Small intestine (tissue), 7 donors: ENCODE data around the gene ACOT12. TPM values are rescaled to one million over a fixed set of nuclear protein-coding genes. Genes with fewer than 3 reads are reported as not detected.
A peak's percentile ranks its signal among the peaks of the same experiment; 100 is the strongest.

Experiments
- DNase-seq, 2 donors: peaks; one replicate each; pipeline versions ENCODE4 v3.0.0 to v3.0.0-alpha.2; 2013
- FAIRE-seq: peaks from 2 replicates; lab custom pipeline; 2012; peaks lifted over from hg19 to GRCh38; lab: Jason Lieb, UNC
- H3K27ac ChIP-seq, 3 donors: one replicate each; pipeline ENCODE4 v1.5.1; 2013; ENCODE audit warnings: low read length in 2 of 3, mild to moderate bottlenecking in 2 of 3, control low read depth in 1 of 3, inconsistent platforms in 1 of 3, low read depth in 1 of 3, moderate library complexity in 1 of 3
- H3K27me3 ChIP-seq, 3 donors: one replicate each; pipeline ENCODE4 v1.6.1; 2013; ENCODE audit warnings: low read length in 3 of 3, inconsistent platforms in 1 of 3; ENCODE audit not compliant: control insufficient read depth in 3 of 3, insufficient read depth in 3 of 3
- H3K36me3 ChIP-seq, 3 donors: one replicate each; pipeline ENCODE4 v1.6.1; 2013; ENCODE audit warnings: low read length in 3 of 3, inconsistent platforms in 1 of 3, low read depth in 1 of 3, mild to moderate bottlenecking in 1 of 3, moderate library complexity in 1 of 3; ENCODE audit not compliant: control insufficient read depth in 3 of 3, insufficient read depth in 2 of 3
- H3K4me1 ChIP-seq, 3 donors: one replicate each; pipeline ENCODE4 v1.6.1; 2013; ENCODE audit warnings: low read length in 2 of 3, inconsistent platforms in 1 of 3, low read depth in 1 of 3, mild to moderate bottlenecking in 1 of 3, moderate library complexity in 1 of 3; ENCODE audit not compliant: control insufficient read depth in 3 of 3, insufficient read depth in 2 of 3
- H3K4me3 ChIP-seq, 3 donors: one replicate each; pipeline ENCODE4 v1.5.1; 2013; ENCODE audit warnings: low read length in 3 of 3, control low read depth in 1 of 3, inconsistent platforms in 1 of 3, low read depth in 1 of 3, mild to moderate bottlenecking in 1 of 3, moderate library complexity in 1 of 3
- H3K9me3 ChIP-seq, 2 donors: one replicate each; pipeline ENCODE4 v1.6.1; 2013; ENCODE audit warnings: low read depth in 1 of 2, low read length in 1 of 2; ENCODE audit not compliant: control insufficient read depth in 2 of 2, insufficient read depth in 1 of 2
- WGBS, 3 donors: extraction: QIAGEN DNeasy Blood & Tissue Kit; methylation state at CpG; one replicate each; pipeline ENCODE4 v1.1.7; 2013; 5-methylcytosine and 5-hydroxymethylcytosine counted together
- polyA plus RNA-seq, 4 donors: library from polyadenylated mRNA; stranded (reverse) in 3 of 4; unstranded in 1 of 4; fragments of 200-250 nt in 3 of 4; fragments of 120-200 nt in 1 of 4; gene quantifications; one replicate each; pipeline versions ENCODE4 v1.2.1 to v1.2.3, GENCODE V29; 2013
- donor health status: healthy with polysubstance abuse.
- donor health status: control.
- donor health status: control.
- donor health status: Bipolar disorder and iron deficiency.
- donor health status: healthy.

The ACOT12 gene
- polyA plus RNA-seq, 4 donors, result 0.22 to 0.38 (median 0.31) TPM; not detected in 1

GRCh38 chr5:81425569-81425968, 31.6 kb upstream of the ACOT12 start:
- H3K4me3 ChIP-seq, result no peak overlapping the region
- no peaks in the 10 kb centered on the region for H3K4me1 ChIP-seq
- WGBS, 3 donors, result 4 to 9% (median 5%) methylated on average over 2 of the region's 2 CpGs
- peak; percentile 15 for FAIRE-seq
- no peaks in the 10 kb centered on the region for H3K27me3 ChIP-seq
- no peak overlapping the region for H3K27ac ChIP-seq
- no peaks in the 10 kb centered on the region for H3K36me3 ChIP-seq
- H3K9me3 ChIP-seq, result no peaks in the 10 kb centered on the region
- DNase-seq, result peak; percentile 35 to 37

GRCh38 chr5:81424728-81425127, 30.8 kb upstream of the ACOT12 start:
- FAIRE-seq (no peak), DNase-seq (no peak)
- Histone ChIP-seq H3K4me3 (no peak overlapping the region), H3K27me3 (no peaks in the 10 kb centered on the region), H3K36me3 (no peaks in the 10 kb centered on the region), H3K4me1 (no peaks in the 10 kb centered on the region), H3K27ac (no peak overlapping the region), H3K9me3 (no peaks in the 10 kb centered on the region)
- WGBS, 3 donors, result 97 to 100% (median 98%) methylated on average over 1 of the region's 1 CpG

DNA sequence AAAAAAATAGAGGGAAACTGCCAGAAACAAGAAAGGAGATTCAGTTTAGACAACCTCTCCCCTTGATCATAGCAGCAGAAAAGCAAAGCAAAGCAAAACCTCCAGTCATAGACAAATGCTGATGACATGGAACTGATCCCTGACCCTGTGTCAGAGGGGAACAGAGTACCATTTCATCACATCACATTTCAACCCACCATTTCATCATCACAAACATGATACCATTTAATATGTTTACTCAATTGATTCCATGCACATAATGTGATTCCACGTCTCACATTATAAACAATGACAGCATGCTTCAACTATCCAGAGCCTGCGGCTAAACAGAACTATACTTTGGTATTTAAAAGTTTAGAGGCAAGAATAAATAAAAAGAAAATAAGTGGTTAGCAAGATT, 28.7 kb upstream of the ACOT12 start:
- 63 to 75% (median 74%) methylated on average over 2 of the region's 2 CpGs for WGBS, 3 donors
- Histone ChIP-seq H3K9me3 (no peaks in the 10 kb centered on the region), H3K4me1 (no peaks in the 10 kb centered on the region), H3K36me3 (peaks cover 0 to 2% (median 0%) of the 10 kb centered on the region in 3 donors), H3K27me3 (no peaks in the 10 kb centered on the region), H3K27ac (no peak overlapping the region), H3K4me3 (no peak overlapping the region)
- DNase-seq (no peak), FAIRE-seq (no peak)

DNA sequence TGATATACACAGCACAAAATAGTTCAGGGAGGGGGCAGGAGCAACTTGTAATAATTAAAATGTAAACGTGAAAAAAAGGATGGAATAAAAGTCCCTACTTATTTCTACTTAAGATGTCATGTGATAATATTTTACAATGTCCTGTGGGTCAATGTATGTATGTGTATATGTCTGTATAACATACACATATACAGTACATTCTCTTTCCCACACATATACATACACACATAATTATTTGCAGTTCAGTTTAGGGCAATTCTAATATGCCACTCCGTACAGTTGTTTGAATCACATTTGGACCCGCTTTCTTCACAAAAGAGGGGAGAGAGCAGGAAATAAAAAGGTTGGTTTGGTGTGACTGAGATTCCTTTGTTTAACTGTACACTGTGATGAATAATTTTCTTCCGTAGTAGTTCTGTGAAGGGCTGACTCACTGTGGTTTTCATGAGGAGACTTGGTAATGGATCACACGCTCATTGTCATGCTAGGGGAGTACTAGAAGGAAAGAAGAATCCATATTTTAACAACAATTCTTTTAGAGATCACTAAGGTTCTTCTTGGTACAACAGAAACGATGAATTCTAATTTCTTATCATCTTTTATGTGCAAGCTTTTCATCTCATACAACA, 26.2 kb upstream of the ACOT12 start:
- Histone ChIP-seq H3K9me3 (no peaks in the 10 kb centered on the region), H3K4me1 (no peaks in the 10 kb centered on the region), H3K36me3 (peaks cover 0 to 2% (median 0%) of the 10 kb centered on the region in 3 donors), H3K27ac (no peak overlapping the region), H3K27me3 (no peaks in the 10 kb centered on the region), H3K4me3 (no peak overlapping the region)
- FAIRE-seq, result no peak
- no peak for DNase-seq
- 61 to 81% (median 71%) methylated on average over 6 of the region's 6 CpGs for WGBS, 3 donors

- FAIRE-seq (no peak), DNase-seq (no peak)
- H3K4me3 ChIP-seq, result no peak overlapping the region
- no peaks in the 10 kb centered on the region for H3K27me3 ChIP-seq
- no peaks in the 10 kb centered on the region for H3K9me3 ChIP-seq
- no peaks in the 10 kb centered on the region for H3K4me1 ChIP-seq
- H3K27ac ChIP-seq, result no peak overlapping the region
- H3K36me3 ChIP-seq, result peaks cover 0 to 2% (median 0%) of the 10 kb centered on the region in 3 donors
These were observed 24.7 kb upstream of the ACOT12 start for GRCh38 chr5:81418606-81419005.

- H3K36me3 ChIP-seq, result peaks cover 0 to 2% (median 0%) of the 10 kb centered on the region in 3 donors
- no peak overlapping the region for H3K27ac ChIP-seq
- no peaks in the 10 kb centered on the region for H3K4me1 ChIP-seq
- H3K27me3 ChIP-seq, result no peaks in the 10 kb centered on the region
- DNase-seq (no peak), FAIRE-seq (no peak)
- no peak overlapping the region for H3K4me3 ChIP-seq
- WGBS, 3 donors, result 81 to 91% (median 86%) methylated on average over 4 of the region's 4 CpGs
- H3K9me3 ChIP-seq, result no peaks in the 10 kb centered on the region
These were observed 23.1 kb upstream of the ACOT12 start for GRCh38 chr5:81417052-81417451.

DNA sequence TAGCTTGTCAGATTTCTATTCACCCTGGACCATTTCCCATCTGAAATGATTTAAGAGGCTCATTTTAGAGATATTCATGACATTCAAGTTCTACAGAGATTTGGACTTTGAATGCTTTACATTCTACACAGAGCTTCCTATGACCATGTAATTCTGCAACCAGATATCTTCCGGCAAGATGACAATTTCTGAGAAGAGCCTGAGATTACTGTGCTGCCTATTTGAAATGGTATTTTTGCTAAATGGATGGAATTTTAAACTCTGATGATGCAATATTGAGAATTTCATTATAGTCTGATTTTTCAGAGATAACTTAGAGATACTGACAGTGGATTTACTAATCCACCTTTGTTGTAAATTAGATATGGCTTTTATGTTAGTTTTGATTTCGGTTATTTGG, 16.0 kb upstream of the ACOT12 start:
- Histone ChIP-seq H3K36me3 (no peaks in the 10 kb centered on the region), H3K4me1 (peaks cover 0 to 5% (median 0%) of the 10 kb centered on the region in 3 donors), H3K9me3 (no peaks in the 10 kb centered on the region), H3K4me3 (no peak overlapping the region), H3K27ac (no peak overlapping the region), H3K27me3 (no peaks in the 10 kb centered on the region)
- WGBS, 3 donors, result 84 to 97% (median 89%) methylated on average over 2 of the region's 2 CpGs
- no peak for DNase-seq
- FAIRE-seq, result no peak

DNA sequence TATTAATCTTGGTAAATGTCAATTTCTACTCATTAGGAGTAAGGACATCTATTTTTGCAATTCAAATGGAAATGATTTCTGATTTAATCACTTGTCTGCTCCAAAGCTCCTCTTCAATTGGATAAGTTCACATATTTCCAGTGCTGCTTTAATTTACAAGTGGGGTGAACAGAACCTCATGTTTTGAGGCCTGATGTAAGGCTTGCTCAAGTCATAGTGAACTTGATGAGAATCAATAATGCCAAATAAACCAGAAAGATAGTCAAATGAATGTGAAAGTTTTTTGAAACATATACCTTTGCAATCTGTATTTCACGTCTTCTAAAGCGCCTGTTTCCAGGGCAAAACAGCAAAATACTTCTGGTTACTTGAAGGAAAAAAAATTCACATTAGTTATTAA, 15.4 kb upstream of the ACOT12 start:
- Histone ChIP-seq H3K27ac (no peak overlapping the region), H3K36me3 (no peaks in the 10 kb centered on the region), H3K4me1 (peaks cover 0 to 5% (median 0%) of the 10 kb centered on the region in 3 donors), H3K4me3 (no peak overlapping the region), H3K9me3 (no peaks in the 10 kb centered on the region), H3K27me3 (no peaks in the 10 kb centered on the region)
- whole genome bisulfite sequencing, 3 donors, result 96 to 98% (median 97%) methylated on average over 2 of the region's 2 CpGs
- no peak for DNase-seq
- FAIRE-seq, result no peak

DNA sequence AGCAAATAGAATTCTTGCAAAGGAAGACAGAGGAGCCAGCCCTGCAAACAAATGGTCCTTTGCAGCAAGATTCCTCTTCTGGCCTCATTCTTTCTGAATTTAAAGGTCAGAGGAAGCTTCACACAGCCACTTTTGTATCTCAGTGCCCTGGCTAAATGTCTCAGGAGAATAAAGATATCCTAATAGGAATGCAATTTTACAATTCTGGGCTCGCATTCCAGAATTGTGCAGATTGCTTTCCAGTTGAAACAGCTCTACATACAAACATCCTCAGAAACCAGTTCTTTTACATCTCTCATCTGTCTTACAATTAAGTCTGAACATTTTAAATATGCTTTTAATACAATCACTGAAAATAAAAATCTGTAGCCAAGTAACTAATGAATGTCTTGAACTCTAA, 14.6 kb upstream of the ACOT12 start:
- WGBS, 3 donors, result 83 to 89% (median 89%) methylated on average over 1 of the region's 1 CpG
- Histone ChIP-seq H3K36me3 (no peaks in the 10 kb centered on the region), H3K4me3 (no peak overlapping the region), H3K9me3 (no peaks in the 10 kb centered on the region), H3K27ac (no peak overlapping the region), H3K27me3 (no peaks in the 10 kb centered on the region), H3K4me1 (peaks cover 0 to 5% (median 0%) of the 10 kb centered on the region in 3 donors)
- no peak for FAIRE-seq
- no peak for DNase-seq
